GM11168 (cell line): ENCODE data around the gene GCG.

Experiments
- in situ Hi-C: fragments of 300-500 bp; cut with MboI; formaldehyde crosslinking; loops from one replicate; pipeline ENCODE4 v1.12.0; 2022; ENCODE audit warnings: low sequenced_read_pairs; ENCODE audit not compliant: unreplicated experiment

Gene GCG

GRCh38 chr2:162107361-162107901 is 44.6 kb downstream of the GCG start:
- in situ Hi-C loops, result no loop called here

DNA sequence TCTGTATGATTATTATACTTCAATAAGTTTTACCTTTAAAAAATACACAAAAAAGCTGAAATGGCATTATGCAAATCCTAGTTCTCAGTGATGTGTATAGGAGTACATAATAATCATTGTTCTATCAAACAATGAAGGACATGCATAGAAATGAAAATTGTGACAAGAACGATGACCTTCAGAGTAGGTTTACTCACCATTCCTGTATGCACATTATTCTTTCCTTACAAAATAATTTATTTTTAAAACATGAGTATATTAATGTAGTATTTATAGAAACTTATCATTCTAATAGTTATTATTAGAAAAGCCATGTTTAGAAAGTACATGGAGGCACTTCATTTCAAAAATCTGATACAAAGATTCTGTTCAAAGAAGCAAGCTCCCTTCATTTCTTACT is 45.3 kb downstream of the GCG start:
- in situ Hi-C loops, result no loop called here

DNA sequence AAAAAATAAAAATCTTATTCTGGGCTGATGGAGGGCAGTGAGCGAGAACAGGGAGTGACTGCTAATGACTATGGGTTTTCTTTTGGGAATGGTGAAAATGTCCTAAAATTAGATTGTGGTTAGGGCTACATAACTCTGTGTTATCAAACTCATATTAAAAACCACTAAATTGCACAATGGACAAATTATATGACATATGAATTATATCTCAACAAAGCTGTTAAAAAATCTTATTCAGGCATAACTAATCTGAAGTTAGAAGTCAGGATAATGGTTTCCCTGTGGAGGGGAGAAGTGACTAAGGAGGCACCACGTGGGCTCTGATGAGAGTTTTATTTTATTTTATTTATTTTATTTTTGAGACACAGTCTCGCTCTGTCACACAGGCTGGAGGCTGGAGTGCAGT is 45.9 kb downstream of the GCG start:
- in situ Hi-C loops, result no loop called here

- in situ Hi-C loops, result no loop called here
Measured at GRCh38 chr2:162103443-162104009, 48.5 kb downstream of the GCG start.

- in situ Hi-C loops, result no loop called here
Measured at GRCh38 chr2:162100579-162100978, 51.5 kb downstream of the GCG start.

DNA sequence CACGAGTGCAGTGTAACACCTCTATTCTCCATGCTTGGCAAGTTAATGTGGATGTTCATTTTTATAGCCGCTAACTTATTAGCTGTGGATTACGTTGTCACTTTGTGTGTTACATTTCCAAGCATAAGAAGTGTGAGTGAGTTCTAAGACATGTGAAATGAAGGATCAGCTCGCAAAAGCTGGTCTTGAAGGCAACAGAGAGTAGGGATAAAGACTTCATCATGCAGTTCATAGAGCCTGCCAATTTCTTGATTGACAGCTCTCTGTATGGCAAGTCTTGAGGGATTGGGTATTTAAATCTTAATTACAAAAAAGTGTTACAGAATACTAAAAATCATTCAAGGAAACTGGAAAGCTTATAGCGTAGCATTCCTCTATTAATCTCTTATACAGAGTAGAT is 52.2 kb downstream of the GCG start:
- in situ Hi-C loops, result no loop called here
